Measurements from ENCODE around the gene IRF3.
"Not testable (repeated sequence)": the region's sequence is repeated elsewhere in the genome, so short reads cannot be mapped to it uniquely, and the experiment has no call there.

The IRF3 gene

GRCh38 chr19:49636233-49636932 lies 29.3 kb downstream of the IRF3 start:
- no peak overlapping the region for H3K27ac ChIP-seq (ENCODE audit: insufficient read depth, low read length, poor library complexity, severe bottlenecking)
- H3K9me3 ChIP-seq (ENCODE audit: control insufficient read depth, low read length) = no peaks in the 10 kb centered on the region
- peaks cover 23% of the 10 kb centered on the region for H3K4me1 ChIP-seq (ENCODE audit: control insufficient read depth, insufficient read depth, low read length, poor library complexity, severe bottlenecking)
- DNase-seq = no peak
- H3K36me3 ChIP-seq (ENCODE audit: control insufficient read depth, insufficient read depth, low read length) = no peaks in the 10 kb centered on the region
- H3K27me3 ChIP-seq (replicated peaks; ENCODE audit: control insufficient read depth, insufficient read depth, low read length, poor library complexity, severe bottlenecking) = no peaks in the 10 kb centered on the region
- H3K4me3 ChIP-seq (ENCODE audit: insufficient read depth, low read depth, low read length, poor library complexity, severe bottlenecking) = no peak overlapping the region

GRCh38 chr19:49635530-49636232 lies 30.0 kb downstream of the IRF3 start:
- no peaks in the 10 kb centered on the region for H3K36me3 ChIP-seq (ENCODE audit: control insufficient read depth, insufficient read depth, low read length)
- no peak overlapping the region for H3K4me3 ChIP-seq (ENCODE audit: insufficient read depth, low read depth, low read length, poor library complexity, severe bottlenecking)
- peaks cover 18% of the 10 kb centered on the region for H3K4me1 ChIP-seq (ENCODE audit: control insufficient read depth, insufficient read depth, low read length, poor library complexity, severe bottlenecking)
- no peaks in the 10 kb centered on the region for H3K27me3 ChIP-seq (replicated peaks; ENCODE audit: control insufficient read depth, insufficient read depth, low read length, poor library complexity, severe bottlenecking)
- H3K9me3 ChIP-seq (ENCODE audit: control insufficient read depth, low read length) = no peaks in the 10 kb centered on the region
- DNase-seq = no peak
- no peak overlapping the region for H3K27ac ChIP-seq (ENCODE audit: insufficient read depth, low read length, poor library complexity, severe bottlenecking)

DNA sequence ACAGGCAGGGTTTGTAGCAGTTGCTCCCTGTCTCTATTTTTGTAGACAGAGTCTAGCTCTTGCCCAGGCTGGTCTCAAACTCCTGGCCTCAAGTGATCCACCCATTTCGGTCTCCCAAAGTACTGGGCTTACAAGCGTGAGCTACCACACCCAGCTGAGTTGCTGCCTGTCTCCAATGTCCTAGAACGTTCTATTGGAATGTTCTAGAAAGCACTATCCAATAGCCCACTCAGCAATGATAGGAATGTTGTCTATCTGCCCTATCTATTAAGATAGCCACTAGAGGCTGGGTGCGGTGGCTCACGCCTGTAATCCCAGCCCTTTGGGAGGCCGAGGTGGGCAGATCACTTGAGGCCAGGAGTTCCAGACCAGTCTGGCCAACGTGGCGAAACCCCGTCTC lies 32.4 kb downstream of the IRF3 start:
- H3K4me3 ChIP-seq (ENCODE audit: insufficient read depth, low read depth, low read length, poor library complexity, severe bottlenecking); H3K36me3 ChIP-seq (ENCODE audit: control insufficient read depth, insufficient read depth, low read length): not testable (repeated sequence)

DNA sequence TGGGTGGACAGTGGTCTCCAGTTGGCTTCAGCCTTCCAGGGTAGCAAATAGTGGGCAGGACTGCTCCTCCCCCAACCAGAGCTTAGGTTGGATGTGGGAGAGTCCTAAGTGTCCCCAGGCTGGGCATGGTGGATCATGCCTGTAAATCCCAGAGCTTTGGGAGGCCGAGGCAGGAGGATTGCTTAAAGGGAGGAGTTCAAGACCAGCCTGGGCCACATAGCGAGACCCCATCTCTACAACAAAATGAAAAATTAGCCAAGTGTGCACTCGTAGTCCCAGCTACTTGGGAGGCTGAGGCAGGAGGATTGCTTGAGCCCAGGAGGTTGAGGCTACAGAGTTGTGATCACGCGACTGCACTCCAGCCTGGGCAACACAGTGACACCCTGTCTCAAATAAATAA lies 33.1 kb downstream of the IRF3 start:
- Histone ChIP-seq H3K27me3 (replicated peaks; ENCODE audit: control insufficient read depth, insufficient read depth, low read length, poor library complexity, severe bottlenecking) (no peaks in the 10 kb centered on the region), H3K4me3 (ENCODE audit: insufficient read depth, low read depth, low read length, poor library complexity, severe bottlenecking) (no peak overlapping the region), H3K9me3 (ENCODE audit: control insufficient read depth, low read length) (no peaks in the 10 kb centered on the region)

More for the DNA sequence above, 32.4 kb downstream of the IRF3 start:
- not testable (repeated sequence) for H3K27me3 ChIP-seq (replicated peaks; ENCODE audit: control insufficient read depth, insufficient read depth, low read length, poor library complexity, severe bottlenecking); DNase-seq; H3K27ac ChIP-seq (ENCODE audit: insufficient read depth, low read length, poor library complexity, severe bottlenecking); H3K4me1 ChIP-seq (ENCODE audit: control insufficient read depth, insufficient read depth, low read length, poor library complexity, severe bottlenecking); H3K9me3 ChIP-seq (ENCODE audit: control insufficient read depth, low read length)

GRCh38 chr19:49631610-49632192 lies 34.0 kb downstream of the IRF3 start:
- peaks cover 4% of the 10 kb centered on the region for H3K36me3 ChIP-seq (ENCODE audit: control insufficient read depth, insufficient read depth, low read length)
- no peaks in the 10 kb centered on the region for H3K27me3 ChIP-seq (replicated peaks; ENCODE audit: control insufficient read depth, insufficient read depth, low read length, poor library complexity, severe bottlenecking)
- DNase-seq = no peak
- H3K9me3 ChIP-seq (ENCODE audit: control insufficient read depth, low read length) = no peaks in the 10 kb centered on the region
- H3K4me3 ChIP-seq (ENCODE audit: insufficient read depth, low read depth, low read length, poor library complexity, severe bottlenecking) = no peak overlapping the region
- H3K27ac ChIP-seq (ENCODE audit: insufficient read depth, low read length, poor library complexity, severe bottlenecking) = no peak overlapping the region
- H3K4me1 ChIP-seq (ENCODE audit: control insufficient read depth, insufficient read depth, low read length, poor library complexity, severe bottlenecking) = no peaks in the 10 kb centered on the region

More for the DNA sequence above, 33.1 kb downstream of the IRF3 start:
- no peak for DNase-seq
- Histone ChIP-seq H3K27ac (ENCODE audit: insufficient read depth, low read length, poor library complexity, severe bottlenecking) (peak overlapping the region; percentile 1), H3K36me3 (ENCODE audit: control insufficient read depth, insufficient read depth, low read length) (no peaks in the 10 kb centered on the region), H3K4me1 (ENCODE audit: control insufficient read depth, insufficient read depth, low read length, poor library complexity, severe bottlenecking) (no peaks in the 10 kb centered on the region)

DNA sequence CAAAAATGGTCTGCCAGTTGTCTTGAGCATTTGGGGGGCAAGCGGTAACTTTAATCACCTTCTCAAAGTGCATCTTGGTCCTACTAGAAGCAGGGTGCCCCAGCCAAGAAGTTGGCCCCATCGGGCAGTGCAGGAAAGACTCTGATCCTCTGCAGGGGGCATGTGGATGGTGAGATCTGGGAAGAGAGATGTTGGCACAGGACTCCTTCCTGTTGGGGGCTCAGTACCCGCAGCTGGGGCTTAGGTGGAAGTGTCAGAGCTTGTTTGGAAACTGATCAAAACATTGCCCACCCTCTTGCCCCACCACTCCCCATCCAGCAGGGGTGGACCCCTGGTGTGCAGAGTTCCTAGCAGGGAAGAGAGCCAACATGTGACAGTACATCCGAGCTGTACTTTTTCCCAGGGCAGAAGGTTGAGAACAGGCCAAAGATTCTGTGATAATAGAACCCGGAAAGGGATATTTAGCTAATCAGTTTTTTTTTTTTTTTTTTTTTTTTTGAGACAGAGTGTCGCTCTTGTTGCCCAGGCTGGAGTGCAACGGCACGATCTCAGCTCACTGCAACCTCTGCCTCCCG lies 34.6 kb downstream of the IRF3 start:
- Histone ChIP-seq H3K4me1 (ENCODE audit: control insufficient read depth, insufficient read depth, low read length, poor library complexity, severe bottlenecking) (no peaks in the 10 kb centered on the region), H3K9me3 (ENCODE audit: control insufficient read depth, low read length) (no peaks in the 10 kb centered on the region), H3K4me3 (ENCODE audit: insufficient read depth, low read depth, low read length, poor library complexity, severe bottlenecking) (no peak overlapping the region), H3K27ac (ENCODE audit: insufficient read depth, low read length, poor library complexity, severe bottlenecking) (peak overlapping the region; percentile 4), H3K36me3 (ENCODE audit: control insufficient read depth, insufficient read depth, low read length) (peaks cover 4% of the 10 kb centered on the region), H3K27me3 (replicated peaks; ENCODE audit: control insufficient read depth, insufficient read depth, low read length, poor library complexity, severe bottlenecking) (no peaks in the 10 kb centered on the region)
- DNase-seq = no peak

- no peak for DNase-seq
- no peaks in the 10 kb centered on the region for H3K27me3 ChIP-seq (replicated peaks; ENCODE audit: control insufficient read depth, insufficient read depth, low read length, poor library complexity, severe bottlenecking)
- no peak overlapping the region for H3K4me3 ChIP-seq (ENCODE audit: insufficient read depth, low read depth, low read length, poor library complexity, severe bottlenecking)
- H3K36me3 ChIP-seq (ENCODE audit: control insufficient read depth, insufficient read depth, low read length) = peaks cover 12% of the 10 kb centered on the region
- H3K27ac ChIP-seq (ENCODE audit: insufficient read depth, low read length, poor library complexity, severe bottlenecking) = no peak overlapping the region
- H3K9me3 ChIP-seq (ENCODE audit: control insufficient read depth, low read length) = no peaks in the 10 kb centered on the region
- H3K4me1 ChIP-seq (ENCODE audit: control insufficient read depth, insufficient read depth, low read length, poor library complexity, severe bottlenecking) = no peaks in the 10 kb centered on the region
These were observed 36.0 kb downstream of the IRF3 start for GRCh38 chr19:49629659-49630058.

DNA sequence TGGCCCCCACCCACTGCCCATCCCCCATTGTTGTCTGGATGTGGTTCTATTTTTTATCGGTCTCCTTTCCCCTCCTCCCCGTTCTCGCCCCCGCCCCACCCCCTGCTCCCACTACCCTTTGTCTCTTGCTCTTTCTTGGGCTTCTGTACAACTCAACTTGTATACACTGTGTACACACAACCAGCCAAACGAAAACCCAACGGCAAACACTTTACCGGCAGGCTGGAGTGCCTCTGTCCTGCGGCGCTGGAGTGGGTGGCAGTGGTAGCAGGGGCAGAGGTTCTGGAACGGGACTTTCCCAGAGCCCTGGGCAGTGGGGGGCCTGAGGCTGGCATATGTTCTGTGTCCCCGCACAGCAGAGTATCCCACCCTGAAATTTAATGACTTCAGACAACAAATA lies 39.4 kb downstream of the IRF3 start:
- Histone ChIP-seq H3K4me1 (ENCODE audit: control insufficient read depth, insufficient read depth, low read length, poor library complexity, severe bottlenecking) (no peaks in the 10 kb centered on the region), H3K9me3 (ENCODE audit: control insufficient read depth, low read length) (no peaks in the 10 kb centered on the region), H3K27ac (ENCODE audit: insufficient read depth, low read length, poor library complexity, severe bottlenecking) (no peak overlapping the region), H3K4me3 (ENCODE audit: insufficient read depth, low read depth, low read length, poor library complexity, severe bottlenecking) (no peak overlapping the region), H3K36me3 (ENCODE audit: control insufficient read depth, insufficient read depth, low read length) (peaks cover 32% of the 10 kb centered on the region), H3K27me3 (replicated peaks; ENCODE audit: control insufficient read depth, insufficient read depth, low read length, poor library complexity, severe bottlenecking) (no peaks in the 10 kb centered on the region)
- DNase-seq = no peak

GRCh38 chr19:49624967-49625910 lies 40.4 kb downstream of the IRF3 start:
- no peaks in the 10 kb centered on the region for H3K9me3 ChIP-seq (ENCODE audit: control insufficient read depth, low read length)
- no peak for DNase-seq
- no peak overlapping the region for H3K27ac ChIP-seq (ENCODE audit: insufficient read depth, low read length, poor library complexity, severe bottlenecking)
- no peak overlapping the region for H3K4me3 ChIP-seq (ENCODE audit: insufficient read depth, low read depth, low read length, poor library complexity, severe bottlenecking)
- no peaks in the 10 kb centered on the region for H3K27me3 ChIP-seq (replicated peaks; ENCODE audit: control insufficient read depth, insufficient read depth, low read length, poor library complexity, severe bottlenecking)
- H3K4me1 ChIP-seq (ENCODE audit: control insufficient read depth, insufficient read depth, low read length, poor library complexity, severe bottlenecking) = no peaks in the 10 kb centered on the region
- H3K36me3 ChIP-seq (ENCODE audit: control insufficient read depth, insufficient read depth, low read length) = peaks cover 36% of the 10 kb centered on the region

Measured in effector memory CD4-positive, alpha-beta T cell (primary cell).